Endothelial cell of umbilical vein (primary cell): ENCODE results near the gene DRD1.

Source experiments
- POLR2A ChIP-seq: IDR thresholded peaks from 2 replicates; pipeline ENCODE4 v1.6.1; 2012; ENCODE audit warnings: low read depth, mild to moderate bottlenecking, control low read depth, low read length
- POLR2AphosphoS5 ChIP-seq: IDR thresholded peaks from 2 replicates; pipeline ENCODE4 v1.6.1; 2012; ENCODE audit warnings: low read depth, mild to moderate bottlenecking, control low read depth, low read length, moderate library complexity; ENCODE audit not compliant: insufficient read depth
- TF ChIP-seq, protein P1 (sequence below), 2 donors: IDR thresholded peaks; 1 replicate in 1 of 2; 2 replicates in 1 of 2; pipeline ENCODE4 v1.5.1; 2011; ENCODE audit warnings: low read length in 2 of 2, mild to moderate bottlenecking in 2 of 2, moderate library complexity in 2 of 2, control low read depth in 1 of 2, inconsistent platforms in 1 of 2, low read depth in 1 of 2; ENCODE audit not compliant: insufficient read depth in 1 of 2; ENCODE audit errors: extremely low read depth in 1 of 2

GRCh38 chr5:175444905-175445456, 999 bp upstream of the DRD1 start:
- TF ChIP-seq, protein P1, sequence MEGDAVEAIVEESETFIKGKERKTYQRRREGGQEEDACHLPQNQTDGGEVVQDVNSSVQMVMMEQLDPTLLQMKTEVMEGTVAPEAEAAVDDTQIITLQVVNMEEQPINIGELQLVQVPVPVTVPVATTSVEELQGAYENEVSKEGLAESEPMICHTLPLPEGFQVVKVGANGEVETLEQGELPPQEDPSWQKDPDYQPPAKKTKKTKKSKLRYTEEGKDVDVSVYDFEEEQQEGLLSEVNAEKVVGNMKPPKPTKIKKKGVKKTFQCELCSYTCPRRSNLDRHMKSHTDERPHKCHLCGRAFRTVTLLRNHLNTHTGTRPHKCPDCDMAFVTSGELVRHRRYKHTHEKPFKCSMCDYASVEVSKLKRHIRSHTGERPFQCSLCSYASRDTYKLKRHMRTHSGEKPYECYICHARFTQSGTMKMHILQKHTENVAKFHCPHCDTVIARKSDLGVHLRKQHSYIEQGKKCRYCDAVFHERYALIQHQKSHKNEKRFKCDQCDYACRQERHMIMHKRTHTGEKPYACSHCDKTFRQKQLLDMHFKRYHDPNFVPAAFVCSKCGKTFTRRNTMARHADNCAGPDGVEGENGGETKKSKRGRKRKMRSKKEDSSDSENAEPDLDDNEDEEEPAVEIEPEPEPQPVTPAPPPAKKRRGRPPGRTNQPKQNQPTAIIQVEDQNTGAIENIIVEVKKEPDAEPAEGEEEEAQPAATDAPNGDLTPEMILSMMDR (IDR thresholded peaks at IDR 0.05; ENCODE audit: extremely low read depth in 1 of 2, insufficient read depth in 1 of 2, low read depth in 1 of 2, low read length in 2 of 2) = no peak
- TF ChIP-seq POLR2A (no peak), POLR2AphosphoS5 (no peak)
